ENCODE measurements around the gene CA7.

CA7 gene

DNA sequence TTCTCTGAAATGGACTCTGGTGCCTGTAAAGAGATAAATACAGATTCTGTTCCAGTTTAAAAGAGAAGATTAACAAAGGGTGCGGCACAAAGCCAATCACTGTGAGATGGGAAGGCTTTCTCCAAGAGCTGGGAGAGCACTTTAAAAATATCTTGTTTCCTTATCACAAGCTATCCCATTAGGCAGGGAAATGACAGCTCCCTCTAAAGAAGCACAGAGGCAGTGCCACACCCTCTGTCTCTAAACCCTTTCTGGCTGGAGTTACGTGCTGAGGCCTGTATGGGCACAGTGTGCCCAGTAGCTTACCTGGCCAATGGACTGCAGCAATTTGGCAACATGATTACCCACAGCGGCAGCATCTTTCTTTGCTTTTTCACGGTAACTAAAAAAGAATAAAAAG lies 33.8 kb upstream of the CA7 start:
- peak; percentile 72 for DNase-seq (ENCODE audit: low read depth)
- H3K4me3 ChIP-seq (ENCODE audit: low read length), result no peak overlapping the region
- TF ChIP-seq, protein P1, sequence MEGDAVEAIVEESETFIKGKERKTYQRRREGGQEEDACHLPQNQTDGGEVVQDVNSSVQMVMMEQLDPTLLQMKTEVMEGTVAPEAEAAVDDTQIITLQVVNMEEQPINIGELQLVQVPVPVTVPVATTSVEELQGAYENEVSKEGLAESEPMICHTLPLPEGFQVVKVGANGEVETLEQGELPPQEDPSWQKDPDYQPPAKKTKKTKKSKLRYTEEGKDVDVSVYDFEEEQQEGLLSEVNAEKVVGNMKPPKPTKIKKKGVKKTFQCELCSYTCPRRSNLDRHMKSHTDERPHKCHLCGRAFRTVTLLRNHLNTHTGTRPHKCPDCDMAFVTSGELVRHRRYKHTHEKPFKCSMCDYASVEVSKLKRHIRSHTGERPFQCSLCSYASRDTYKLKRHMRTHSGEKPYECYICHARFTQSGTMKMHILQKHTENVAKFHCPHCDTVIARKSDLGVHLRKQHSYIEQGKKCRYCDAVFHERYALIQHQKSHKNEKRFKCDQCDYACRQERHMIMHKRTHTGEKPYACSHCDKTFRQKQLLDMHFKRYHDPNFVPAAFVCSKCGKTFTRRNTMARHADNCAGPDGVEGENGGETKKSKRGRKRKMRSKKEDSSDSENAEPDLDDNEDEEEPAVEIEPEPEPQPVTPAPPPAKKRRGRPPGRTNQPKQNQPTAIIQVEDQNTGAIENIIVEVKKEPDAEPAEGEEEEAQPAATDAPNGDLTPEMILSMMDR (IDR thresholded peaks at IDR 0.05; ENCODE audit: insufficient read depth, low read depth, low read length, missing control alignments), result peak; percentile 30

DNA sequence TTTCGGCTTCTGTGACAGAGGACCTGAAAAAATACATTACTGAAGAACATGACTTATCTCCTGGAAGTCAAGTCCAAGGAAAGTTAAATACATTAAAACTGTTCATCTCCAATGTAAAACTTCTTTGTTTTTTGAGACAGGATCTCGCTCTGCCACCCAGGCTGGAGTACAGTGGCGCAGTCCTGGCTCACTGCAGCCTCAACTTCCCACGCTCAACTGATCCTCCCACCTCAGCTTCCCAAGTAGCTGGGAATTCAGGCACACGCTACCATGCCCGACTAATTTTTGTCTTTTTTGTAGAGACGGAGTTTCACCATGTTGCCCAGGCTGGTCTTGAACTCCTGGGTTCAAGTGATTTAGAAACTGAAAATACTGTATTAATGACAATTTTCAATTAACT lies 33.2 kb upstream of the CA7 start:
- DNase-seq (ENCODE audit: low read depth), result no peak
- TF ChIP-seq, protein P1 (IDR thresholded peaks at IDR 0.05; ENCODE audit: insufficient read depth, low read depth, low read length, missing control alignments), result no peak
- no peak overlapping the region for H3K4me3 ChIP-seq (ENCODE audit: low read length)

DNA sequence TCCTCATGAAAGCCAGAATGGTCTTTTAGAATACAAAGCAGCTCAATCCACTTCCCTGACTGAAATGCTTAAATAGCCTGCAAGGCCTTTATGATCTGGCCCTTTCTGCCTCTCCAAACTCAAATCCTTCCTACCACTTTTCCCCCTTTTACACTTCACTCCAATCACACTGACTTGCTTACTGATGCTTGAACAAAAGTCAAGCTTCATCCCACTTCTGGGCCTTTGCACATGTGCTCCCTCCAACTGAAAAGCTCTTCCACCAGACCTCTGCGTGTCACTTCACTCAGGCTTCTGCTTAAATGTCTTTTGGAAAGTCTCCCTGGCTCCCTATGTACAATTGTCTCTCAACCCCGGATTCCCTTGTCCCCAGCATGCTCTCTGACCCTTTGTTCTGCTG lies 29.5 kb upstream of the CA7 start:
- no peak for DNase-seq (ENCODE audit: low read depth)
- no peak overlapping the region for H3K4me3 ChIP-seq (ENCODE audit: low read length)
- TF ChIP-seq, protein P1 (IDR thresholded peaks at IDR 0.05; ENCODE audit: insufficient read depth, low read depth, low read length, missing control alignments), result no peak

DNA sequence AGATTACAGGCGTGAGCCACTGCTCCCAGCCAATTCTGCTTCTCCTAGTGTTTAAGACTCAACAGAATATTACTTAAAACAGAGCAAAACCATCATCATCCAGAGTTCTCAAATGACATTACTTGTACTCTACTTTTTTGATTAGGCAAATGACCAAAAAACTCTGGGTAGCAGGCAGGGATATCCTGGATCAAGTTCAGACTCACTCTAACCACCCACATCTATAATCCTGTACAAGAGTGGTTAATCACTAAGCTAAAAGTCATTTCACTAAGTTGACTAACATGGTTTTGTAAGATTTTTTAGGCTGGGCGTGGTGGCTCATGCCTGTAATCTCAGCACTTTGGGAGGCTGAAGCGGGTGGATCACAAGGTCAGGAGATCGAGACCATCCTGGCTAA lies 20.2 kb upstream of the CA7 start:
- peak; percentile 47 for DNase-seq (ENCODE audit: low read depth)
- TF ChIP-seq, protein P1 (IDR thresholded peaks at IDR 0.05; ENCODE audit: insufficient read depth, low read depth, low read length, missing control alignments), result no peak
- H3K4me3 ChIP-seq (ENCODE audit: low read length), result no peak overlapping the region

DNA sequence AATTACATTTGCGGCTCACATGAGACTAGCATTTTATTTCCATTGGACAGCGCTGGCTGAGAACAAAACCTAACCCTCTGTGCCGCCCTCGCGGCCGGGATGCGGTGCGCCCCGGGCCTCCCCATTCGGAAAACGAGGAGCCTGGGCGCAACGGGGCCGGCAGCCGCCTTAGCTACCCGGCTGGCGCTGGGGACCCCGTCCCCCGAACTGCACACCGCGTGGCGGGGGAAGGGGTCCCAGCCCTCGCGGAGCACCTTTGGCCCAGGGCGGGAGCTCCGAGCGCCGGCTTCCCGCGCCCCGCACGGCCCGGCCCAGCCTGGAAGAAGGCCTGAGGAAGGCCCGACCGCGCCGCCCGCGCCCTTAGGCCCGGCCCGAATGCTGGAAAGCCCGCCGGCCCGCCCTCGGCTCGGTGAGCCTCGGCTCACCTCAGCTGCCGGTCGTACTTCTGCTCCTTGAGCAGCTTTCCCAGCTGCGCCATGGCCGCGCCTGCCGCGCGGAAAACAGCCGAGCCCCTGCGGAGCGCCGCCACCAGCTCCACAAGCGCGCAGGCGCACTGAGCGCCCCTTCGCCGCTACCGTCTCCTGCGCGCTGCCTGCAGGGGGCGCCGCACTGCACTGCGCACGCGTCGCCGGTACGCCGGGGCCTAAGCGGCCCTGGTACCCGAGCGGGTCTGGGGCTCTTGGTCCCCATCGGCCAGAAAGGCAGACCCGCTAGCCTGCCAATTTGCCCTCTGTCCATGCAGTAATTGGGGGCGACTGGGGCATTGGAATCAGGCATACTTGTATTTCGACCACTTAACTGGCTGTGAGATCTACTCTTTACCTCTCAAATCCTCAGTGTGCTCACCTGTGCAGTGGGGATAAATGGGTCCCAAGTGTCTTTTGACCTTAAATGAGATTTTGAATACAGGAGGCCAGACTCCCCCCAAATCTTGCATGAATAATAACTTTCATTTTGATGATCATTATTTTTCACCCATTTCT lies 13.5 kb upstream of the CA7 start, which contains the start of gene NAE1:
Gene NAE1 (minus strand): TSS at position 555 of the 983 bp plus-strand sequence. CDS start 77 bp downstream, at position 478.
- DNase-seq (ENCODE audit: low read depth), result peak; percentile 88
- peak within 1 kb of the TSS; percentile 60 for H3K4me3 ChIP-seq (ENCODE audit: low read length)
- TF ChIP-seq, protein P1 (IDR thresholded peaks at IDR 0.05; ENCODE audit: insufficient read depth, low read depth, low read length, missing control alignments), result peak; percentile 61

DNA sequence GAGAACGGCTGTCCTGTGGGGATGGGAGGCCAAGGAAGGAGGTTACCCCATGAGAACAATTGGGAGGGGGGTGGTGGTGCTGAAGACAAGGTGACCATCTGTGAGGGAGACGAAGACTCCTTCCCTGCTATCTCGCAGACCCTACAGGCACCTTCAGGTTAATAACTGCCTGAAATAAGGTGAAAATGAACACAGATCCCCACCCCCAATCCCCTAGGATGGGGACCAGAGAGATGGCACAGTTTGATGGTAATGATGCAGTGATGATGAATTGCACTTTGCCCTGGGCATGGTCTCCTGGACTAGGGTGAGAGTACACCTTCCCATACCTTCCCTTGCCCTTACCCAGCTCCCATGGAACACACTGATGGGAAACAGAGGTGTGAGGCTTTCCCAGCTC lies 12.0 kb upstream of the CA7 start:
- no peak for DNase-seq (ENCODE audit: low read depth)
- TF ChIP-seq, protein P1 (IDR thresholded peaks at IDR 0.05; ENCODE audit: insufficient read depth, low read depth, low read length, missing control alignments), result no peak
- H3K4me3 ChIP-seq (ENCODE audit: low read length), result no peak overlapping the region
